Measurements from ENCODE around the gene SYT15.
A peak's percentile ranks its signal among the peaks of the same experiment; 100 is the strongest.

Gene SYT15

DNA sequence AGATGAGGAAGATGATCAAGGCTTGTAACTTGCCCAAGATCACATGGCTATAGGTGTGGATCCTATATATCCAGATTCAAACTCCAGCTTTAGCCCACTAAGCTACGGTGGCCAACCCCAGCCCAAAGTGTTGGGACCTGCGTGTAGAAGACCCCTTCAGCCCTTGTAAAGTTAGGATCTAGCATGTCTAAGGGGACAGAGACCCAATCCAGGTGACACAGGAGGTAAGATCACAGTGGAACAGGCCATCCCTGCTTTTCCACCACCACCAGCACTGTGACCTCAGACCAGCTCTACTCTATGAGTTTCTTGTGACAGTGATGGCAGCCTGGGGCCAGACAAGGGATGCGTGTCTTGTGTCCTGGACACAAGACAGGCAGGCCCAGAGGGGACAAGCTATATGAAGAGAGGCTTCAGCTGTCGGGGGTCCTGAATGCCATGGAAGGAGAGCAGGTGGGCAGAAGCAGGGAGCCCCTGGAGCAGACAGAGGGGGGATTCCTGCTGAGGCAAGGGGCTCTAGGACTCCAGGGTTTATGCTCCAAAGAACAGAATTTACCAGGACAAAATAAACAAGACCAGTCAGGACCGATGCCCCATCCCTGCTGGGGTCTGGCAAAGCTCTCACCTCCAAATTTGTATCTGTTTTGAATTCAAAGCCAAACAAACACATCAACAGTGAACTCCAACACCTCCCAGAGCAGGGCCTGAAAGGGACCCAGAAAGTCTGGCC lies 32.9 kb upstream of the SYT15 start:
- DNase-seq: no peak

DNA sequence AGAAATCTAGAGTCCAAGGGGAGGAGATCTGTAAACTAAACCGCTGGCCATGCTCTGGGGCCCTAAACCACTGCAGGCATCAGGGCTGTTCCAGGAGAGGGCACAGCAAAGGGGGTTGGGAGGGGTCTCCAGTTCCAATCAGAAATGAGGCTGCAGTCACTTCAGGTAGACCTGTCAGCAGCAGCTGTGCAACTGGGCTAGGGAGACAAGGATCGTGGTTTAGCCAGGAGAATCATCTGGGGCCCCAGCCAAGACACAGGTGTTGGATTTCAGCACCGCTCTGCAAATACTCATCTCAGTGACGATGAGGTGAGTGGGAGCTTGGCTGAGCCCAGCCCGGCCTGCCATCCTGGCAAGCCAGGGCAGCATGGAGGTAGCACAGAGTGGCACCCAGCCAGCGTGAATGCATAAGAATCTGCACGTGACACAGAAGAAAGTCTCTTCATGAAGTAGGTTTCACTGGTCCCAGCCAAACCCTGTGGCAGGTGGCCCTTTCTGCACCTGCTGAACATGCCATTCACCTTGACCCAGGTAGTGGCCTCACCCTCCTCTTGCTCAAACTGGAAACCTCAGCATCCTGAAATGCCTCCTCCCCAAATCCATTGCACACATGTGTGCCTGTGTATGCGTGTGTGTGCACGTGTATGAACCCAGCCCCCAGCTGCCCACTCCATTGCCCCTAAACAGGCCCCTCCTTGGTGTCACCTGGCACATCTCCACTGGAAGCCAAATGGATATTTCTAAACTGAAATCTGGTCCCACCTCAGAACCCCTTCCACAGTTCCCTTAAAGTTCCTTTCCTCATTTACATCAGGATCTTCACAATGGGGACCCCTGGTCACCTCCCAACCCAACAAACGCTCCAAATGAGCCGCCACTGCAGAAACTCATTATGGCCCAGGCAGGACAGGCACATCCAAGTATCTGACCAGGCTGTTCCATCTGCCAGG lies 32.1 kb upstream of the SYT15 start:
- peak; percentile 47 for DNase-seq

DNA sequence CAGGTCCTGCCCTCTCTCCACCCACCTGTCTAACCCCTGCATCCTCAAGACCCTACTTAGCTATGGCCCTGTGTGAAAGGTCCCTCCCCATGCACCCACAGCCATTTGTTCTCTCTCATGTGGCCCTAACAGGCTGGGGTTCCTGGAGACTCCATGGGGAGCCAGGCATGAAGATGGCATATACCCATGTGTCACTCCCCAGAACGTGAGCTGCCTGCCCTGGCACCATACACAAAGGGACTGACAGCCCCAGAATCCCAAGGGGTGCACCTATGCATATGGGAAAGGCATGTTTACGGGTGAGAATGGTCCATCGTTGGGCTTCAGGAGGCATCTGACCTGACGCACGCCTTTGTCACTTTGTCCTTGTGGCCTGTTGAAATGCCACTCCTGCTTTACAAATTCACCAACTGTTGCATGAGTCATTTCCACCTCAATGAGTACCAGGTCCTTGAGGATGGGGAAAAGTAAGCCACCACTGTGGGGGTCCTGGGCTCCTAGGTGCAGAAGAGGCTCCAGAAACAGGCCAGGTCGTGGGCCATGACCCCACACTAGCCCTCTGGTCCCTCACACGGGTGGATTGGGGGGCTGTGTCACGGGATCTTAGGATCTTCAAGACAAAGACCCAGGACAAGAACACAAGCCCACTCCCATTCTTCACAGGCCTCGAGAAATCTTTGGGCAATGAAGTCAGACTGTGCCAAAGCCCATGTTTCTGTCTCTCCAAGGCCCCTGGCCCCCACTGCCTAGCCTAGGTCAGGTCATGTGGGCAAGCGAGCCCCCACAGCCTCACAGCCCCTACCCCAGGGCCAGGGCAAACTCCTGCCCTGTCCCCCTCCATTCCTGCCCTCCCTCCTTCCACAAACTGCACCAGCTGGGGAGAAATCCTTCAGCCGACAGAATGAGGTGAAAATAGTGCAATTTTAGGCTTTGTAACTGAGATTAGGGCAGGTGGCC lies 31.1 kb upstream of the SYT15 start:
- no peak for DNase-seq

DNA sequence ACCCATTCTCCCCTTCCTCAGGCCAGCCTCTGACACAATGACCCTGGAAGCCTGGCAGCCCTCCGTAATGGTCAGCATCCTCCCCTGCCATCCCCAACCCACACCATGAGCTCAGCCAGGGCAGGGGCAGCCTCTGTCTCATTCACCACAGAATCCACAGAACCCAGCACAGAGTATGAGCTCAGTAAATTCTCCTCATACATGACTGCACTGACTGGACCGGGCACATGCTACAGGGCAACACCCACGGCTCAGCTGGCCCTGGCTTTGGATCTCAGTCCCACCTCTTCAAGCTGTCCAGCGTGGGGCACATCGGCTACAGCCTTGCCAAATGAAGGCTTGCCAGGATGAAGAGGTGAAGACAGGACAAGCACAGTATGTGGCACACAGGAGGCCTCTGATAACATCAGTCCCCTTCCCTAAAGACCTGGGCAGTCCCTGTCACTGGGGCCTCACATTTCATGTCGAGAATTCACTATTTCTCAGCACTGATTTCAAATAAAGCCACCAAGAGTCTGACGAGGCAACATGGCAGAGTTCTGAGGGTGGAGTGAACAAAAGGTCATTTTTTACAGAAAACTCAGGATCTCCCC lies 30.3 kb upstream of the SYT15 start:
- DNase-seq: no peak

DNA sequence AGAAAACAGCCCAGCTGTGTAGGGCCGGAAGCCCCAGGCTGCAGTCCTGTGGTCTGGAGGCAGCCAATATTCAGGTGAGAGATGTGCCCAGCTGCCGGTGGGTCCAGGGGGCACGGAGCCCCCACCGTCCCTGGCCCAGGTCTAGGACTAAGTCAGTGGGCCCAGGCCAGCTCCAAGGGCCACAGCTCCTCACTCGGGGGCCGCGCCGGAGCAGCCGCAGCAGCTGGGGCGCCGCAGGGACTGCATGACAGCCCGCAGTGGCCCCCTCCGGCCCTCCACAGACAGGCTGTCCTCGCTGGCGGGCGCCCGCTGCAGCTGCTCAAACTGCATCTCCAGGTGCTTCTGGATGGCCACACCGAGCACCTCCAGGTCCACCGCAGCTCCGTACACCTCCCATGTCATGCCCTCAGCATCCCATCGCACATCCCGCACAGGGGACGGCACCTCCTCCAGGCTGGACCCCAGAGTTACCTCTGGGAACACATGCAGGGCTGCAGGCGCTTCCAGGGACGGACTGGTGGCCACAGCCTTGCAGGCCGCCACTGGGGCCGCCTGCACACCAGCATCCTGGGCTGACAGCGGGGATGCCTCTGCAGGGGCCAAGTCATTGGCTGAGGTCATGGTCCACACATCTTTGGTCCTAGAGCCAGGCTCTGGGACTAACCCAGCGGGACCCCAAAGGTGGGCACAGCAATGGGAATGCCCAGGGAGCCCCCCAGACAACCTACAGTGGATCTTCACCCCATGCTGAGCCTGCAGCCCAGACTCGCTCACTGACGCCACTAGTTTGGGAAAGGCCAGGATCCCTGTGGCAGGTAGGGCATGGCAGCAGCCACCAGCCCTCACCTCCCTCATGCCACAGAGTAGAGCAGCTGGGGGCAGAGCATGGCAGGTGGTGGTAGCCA lies 29.5 kb upstream of the SYT15 start:
- no peak for DNase-seq

DNA sequence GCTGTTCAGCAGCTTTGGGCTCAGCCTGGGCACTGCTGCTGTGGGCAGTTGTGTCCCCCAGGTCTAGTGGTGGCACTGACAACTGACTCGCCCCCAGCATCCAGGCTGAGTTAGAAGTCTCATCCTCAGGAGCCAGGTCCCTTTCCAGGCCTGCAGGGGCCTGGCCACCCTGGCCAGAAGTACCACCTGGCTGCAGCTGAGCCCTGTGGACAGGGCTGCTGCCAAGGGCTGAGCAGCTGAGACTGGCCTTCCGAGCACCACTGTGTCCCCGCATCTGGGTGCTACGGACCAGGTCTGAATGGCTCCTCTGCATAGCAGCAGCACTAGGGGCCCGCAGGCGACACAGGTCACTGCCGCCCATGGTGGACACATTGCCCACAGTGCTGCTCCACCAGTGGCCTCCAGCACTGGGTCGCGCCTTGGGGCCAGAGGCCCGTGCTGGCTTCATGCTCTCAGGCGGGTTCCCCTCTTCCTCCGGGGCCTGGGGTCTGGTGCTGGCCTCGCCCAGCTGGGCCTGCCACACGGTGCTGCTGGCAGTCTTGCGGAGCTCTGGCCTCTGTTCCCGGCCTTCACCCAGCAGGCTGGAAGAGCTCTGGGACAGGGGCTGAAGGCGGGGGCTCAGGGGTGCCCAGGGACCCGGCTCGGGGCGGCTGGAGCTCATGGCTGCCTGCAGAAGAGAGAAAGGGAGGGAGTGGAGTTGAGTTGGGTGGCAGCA lies 28.7 kb upstream of the SYT15 start:
- DNase-seq: no peak

DNA sequence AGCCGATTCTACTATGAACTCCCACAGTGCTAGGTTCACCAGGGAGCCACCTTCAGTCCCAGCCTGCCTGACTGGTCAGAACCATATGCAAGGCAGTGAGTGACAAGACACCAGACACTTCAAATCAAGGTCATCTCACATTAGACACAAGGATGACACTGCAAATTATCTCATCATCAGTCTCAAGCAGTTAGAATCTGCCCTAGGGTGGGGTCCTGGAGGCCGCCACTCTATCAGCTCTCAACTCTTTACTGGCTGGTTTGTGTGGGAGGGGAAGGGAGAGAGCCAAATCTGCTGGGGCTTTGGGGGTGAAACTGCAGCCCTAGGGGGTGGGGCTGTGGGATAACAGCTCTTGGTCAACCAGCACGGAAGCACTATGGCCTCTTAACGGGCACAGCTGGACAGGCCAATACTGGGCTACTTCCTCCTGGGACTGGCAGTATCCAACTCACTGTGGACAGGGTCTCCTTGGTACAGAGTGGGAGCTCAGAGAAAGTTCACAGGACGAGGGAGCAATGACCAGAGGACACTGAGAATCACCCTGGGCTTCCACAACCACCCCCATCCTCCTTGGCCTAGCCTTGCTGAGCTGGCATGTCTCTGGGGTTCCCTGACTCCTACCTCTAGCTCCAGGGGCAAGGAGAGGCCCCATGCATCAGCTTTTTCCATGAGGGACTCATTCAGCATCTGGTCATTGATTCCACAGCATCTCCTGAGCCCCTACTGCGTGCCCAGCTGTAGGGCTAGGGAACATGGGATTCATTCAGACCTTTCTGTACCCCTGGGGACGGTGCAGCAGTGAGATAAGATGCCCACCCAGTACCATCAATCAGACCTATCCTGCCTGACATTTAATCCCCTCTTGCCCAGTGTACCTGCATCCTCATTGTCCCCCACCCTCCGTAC lies 27.9 kb upstream of the SYT15 start:
- no peak for DNase-seq

DNA sequence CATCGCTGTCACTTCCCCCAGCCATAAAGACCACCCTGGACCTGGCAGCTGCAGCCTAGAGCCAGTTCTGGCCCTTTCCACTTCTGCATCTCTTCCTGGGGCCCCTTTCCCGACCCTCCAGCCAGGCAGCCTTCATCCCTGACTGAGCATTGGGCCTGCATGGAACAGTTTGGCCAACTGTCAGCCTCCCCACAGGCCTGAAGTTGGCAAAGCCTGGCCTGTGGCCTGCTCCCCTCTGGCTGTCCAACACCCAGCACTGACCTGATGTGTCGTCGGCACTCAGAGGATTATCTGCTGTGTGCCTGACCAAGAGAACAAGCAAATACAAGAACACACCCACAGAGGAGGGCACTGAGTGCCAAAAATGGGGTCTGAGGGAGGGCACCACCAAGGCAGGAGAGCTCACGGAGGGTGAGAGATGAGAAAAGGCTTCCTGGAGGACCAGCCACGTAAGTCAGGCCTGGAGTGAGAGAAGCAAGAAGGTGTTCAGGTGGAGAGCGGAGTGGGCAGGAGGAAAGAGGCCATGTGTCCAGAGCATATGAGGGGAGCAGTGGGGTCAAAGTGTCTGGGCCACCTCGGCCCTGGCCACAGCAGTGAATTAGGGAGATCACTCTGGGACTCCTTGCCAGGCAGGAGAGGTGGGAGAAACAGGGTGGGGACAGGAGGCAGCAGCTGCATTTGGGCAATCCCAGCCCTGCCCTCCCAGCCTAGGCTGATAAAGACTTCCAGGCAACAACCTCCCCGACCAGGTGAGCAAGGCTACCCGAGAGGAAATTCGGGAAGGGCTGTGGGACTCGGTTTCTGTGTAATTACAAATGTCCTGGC lies 27.0 kb upstream of the SYT15 start:
- no peak for DNase-seq

DNA sequence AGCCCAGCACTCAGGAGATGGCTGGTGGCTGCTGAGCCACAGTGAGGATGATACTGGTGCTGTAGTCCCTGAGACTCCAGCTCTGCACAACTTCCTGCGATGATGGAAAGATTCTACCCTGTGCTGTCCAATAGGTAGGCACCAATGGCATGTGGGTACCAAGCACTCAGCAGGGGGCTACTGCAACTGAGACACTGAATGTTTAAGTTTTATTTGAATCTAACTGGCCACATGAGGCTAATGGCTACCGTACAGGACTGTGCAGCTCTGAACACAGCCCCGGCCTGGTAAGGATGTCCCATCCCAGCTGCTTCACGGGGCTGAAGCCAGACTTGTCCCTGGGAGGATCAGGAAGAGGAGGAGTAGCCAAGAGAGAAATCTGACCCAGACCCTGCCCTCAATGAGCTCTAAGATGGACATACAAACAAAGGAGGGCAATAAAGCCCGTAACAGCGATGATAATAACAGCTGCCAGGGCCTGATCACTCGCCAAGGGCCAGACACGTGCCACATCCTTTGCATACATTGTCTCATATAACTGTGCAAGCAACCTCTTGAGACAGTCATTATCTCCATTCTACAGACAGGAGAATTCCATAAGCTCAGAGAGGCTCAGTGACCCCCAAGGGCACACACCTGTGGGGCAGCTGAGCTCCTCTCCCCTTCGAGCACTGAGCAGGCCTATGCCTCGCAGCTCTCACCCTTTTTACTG lies 26.2 kb upstream of the SYT15 start:
- DNase-seq: no peak

DNA sequence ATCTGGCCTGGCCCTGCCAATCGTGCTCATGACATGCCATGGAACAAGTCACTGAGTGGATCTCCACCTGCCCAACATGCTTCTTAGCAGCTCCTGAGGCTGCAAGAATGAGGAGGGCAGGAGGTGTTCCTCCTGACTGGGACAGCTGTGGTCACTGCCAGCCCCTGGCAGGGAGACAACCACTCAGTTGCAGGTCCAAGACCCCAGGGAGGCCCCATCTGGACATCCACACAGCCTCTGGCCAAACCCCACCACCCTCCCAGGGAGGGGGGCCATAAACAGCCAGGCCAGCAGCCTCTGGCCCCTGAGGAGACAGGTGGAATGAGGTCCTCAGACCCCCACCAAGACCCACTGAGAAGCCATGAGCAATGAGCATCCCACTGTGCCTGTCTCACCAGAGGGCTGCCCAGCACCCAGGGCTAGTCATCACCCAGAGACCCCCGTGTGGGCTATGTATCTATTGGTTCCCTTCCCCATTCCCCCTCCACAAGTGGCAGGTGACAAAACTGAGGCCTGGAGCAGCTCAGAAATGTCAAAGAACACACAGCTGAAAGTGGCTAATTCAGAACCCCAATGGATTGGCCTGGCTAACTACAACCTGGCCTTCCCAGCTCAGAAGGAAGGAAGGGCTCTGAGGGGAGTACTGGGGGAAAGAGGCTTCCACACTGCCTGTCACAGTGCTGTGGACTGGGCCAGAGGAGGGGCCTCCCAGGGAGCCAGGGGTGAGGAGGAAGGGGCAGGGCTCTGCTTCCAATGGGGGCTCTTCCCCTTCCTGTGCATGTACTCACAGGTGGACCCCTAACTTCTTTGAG lies 25.5 kb upstream of the SYT15 start:
- DNase-seq: no peak

DNA sequence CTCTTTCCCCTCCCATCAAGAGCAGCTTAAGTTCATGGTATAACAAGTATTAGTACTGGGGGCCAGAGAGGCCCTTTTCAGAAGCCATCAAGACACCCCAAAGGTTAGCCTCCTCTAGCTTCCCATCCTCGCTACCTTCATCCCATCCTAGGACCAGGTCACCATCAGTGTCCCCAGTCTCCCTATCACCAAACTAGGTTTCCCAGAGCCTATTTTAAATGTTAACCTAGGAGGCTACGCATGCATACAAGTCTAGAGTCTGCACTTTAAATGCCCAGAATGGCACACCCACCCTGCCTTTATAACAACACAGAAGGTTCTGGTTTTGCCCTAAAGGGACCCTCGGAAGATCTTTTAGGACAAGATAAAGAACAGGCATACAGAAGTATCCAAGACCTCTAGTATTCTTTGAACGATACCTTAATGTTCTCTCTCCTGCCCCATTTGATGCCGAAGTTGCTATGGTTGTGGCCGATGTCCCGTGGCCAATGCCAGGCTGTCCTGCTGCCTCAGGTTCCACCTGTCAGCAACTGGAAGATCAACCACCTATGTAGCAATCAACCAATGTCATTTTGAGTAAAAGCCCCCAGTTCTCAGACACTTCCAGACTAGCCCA lies 24.7 kb upstream of the SYT15 start:
- DNase-seq: no peak

DNA sequence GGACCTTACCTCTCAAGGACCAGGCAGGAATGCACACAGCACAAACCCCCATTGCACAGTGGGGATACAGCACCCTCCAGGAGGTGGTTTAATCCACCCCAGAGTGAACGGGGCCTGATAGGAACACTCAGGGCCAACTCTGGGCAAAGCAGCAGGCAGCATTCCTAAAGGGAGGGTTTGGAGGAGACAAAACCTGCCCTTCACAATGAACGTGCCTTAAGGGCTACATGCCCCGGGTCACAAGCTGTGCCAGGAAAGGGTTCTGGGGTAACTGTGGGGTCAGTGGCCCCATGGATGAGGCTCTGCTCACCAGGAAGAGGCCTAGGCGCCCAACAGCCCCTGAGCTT lies 23.6 kb upstream of the SYT15 start:
- DNase-seq: no peak

DNA sequence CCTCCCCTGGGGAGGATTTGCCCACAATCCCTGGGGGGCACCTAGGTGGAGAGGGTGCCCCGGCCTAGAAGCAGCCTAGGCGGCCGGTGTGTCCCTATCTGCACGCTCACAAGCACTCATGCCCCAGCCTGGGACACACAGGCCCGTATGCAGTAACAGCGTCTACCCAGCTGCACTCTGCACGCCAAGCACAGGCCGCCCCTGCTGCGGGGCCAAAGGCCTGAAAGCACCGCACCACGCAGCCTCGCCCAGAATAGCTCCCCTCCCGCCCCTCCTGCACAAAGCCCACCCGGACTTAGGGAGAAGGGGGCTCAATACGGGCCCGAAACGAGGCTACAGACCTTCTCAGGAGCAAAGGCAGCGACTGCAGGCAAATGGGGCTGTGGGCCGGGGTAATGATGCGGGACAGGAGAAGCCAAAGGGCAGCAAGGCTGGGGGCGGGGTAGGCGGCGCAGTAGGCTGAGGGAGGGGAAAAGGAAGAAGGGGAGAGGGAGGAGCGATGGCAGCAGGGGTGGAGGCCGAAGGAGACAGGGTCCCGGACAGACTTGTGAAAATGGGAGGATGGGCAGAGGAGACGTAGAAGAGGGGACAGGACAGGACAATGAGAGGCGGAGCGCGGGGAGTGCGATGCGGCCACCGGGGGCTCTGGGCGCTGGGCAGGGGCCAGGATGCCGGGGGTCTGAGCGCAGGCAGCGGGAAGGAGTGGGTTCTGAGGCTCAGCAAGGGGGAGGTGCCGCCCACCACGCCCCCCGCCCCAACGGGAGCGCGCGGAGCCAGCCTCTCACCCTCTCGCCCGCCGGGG lies 23.0 kb upstream of the SYT15 start:
- DNase-seq: no peak

DNA sequence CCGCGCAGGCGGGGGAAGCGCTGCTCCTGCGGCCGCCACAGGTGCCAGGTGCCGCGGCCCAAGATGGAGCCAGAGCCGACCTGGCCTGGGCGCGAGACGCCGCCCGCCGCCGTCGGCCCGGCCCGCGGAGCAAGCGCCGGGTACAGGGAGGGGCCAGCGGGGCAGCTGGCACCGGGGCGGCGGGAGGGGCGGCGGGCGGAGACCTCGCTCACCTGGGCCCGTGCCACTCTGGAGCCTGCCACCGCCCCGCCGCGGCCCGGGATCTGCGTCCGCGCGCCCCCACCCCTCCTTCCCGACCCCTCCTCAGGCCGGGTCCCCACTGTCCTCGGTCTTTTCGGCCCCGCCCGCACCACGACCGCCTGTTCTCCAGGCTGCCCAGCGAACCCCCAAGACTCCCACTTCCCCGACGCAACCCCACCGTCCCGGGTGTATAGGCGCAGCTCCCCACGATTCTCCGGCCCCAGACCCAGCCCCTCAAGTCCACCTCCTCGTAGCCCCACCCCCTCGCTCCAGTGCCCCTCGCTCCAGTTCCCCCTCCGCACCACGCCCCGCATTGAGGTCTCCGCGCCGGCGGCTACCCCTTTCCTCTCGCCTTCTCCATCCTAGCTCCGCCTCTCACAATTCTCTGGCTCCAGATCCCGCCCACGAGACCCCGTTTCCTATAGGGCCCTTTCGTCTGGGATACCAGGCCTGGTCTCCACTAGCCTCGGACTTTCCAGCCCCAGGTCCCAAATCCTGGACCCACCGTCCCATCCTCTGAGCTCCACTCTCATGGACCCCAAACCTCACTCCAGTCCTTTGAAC lies 22.2 kb upstream of the SYT15 start, which contains the start of gene GPRIN2:
GPRIN2 (minus strand) TSS at position 144 of the 804 bp plus-strand sequence. CDS start 5,922 bp downstream, outside the sequence.
- DNase-seq: peak; percentile 25
